ENCODE data around the gene MEGF6.

Gene MEGF6

DNA sequence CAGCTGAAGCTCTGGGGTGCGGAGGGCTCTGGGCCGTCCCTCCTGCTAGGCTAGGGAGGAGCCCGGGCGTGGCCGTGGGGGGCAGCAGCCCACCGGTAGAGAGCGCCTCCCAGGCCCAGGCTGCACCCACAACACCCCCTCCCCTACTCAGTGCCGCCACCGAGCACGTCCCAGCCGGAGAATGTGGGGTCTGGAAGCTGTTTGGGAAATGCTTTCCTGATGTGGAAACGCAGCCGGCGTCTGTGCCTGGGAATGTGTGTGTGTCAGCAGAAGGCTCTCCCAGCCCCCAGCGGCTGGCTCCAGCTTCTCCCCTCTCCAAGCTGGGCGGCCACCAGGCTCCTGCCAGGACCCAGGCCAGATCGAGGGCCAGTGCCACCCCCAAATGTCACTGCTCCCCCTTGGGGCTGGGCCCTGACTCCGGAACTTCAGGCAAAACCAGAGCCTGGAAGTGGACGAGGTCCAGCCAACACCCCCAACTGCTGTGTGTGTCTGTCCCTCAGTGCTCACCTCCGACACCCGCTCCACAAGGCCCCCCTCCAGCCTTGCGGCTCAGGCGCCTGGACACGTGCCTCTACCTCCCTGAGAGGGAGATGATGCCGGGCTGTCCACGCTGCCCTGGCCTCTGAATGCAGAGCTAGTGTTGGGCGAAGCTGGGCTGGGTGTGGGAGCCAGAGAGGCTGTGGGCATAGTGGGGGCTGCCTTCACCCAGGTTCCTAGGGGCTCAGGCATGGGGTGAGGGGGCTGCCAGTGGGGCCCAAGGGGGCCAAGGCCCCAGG lies 74.7 kb downstream of the MEGF6 start:
- DNase-seq (ENCODE audit: low spot score), result no peak

DNA sequence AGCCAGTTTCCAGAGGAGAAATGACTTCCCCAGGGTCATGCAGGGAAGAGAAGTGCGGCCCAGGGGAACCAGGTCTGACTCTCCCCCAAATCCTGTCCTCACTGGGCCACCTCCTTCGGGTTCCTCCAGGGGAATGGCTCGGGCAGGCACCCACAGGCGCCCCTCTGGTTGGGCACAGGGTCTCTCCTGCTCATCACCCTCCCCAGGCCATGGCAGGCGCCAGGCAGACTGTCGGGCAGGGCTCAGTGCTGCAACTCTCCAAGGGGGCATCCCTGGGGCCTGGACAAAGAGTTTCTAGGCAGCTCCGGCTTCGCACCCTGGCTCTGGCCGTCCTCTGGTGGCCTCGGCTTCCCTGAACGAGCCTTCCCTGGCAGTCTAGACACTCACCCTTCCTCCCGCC lies 75.6 kb downstream of the MEGF6 start:
- DNase-seq (ENCODE audit: low spot score), result no peak

DNA sequence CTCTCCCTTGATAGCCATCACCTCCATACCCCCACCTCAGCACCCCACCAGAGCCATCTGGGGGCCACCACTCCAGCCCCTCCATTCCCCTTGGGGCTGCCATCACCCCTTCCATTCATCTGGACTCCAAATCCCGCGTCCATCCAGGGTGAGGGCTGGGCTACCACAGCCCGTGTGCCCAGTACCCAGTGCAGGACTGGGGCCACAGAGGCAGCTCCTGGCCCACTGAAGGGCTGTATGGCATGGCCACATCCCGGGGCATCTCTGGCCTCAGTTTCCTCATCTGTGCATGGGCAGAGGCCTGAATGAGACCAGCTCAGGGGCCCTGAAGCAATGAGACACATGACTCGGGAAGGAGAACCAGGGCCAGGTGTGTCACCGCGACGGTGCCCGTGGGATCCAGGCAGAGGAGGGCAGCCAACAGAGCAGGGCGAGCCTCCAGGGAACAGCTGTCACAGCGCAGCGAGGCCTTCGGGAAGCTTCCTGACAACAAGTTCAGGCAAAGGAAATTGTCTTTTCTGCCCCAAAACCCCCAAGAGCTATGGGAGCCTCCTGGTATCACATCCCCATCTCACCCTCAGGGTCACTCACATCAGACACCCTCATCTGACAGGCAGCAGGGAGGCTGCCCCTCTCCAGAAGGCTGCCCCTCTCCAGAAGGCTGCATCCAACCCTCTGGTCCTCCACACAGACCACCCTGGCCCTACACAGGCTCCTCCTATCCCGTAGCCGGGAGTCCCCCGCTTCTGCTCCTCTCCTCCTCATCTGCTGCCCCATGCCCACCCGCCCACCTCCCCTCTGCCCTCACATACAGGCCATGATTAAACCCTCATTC lies 76.3 kb downstream of the MEGF6 start:
- DNase-seq (ENCODE audit: low spot score), result no peak

- DNase-seq (ENCODE audit: low spot score), result no peak
Observed at GRCh38 chr1:3533067-3534048, 78.0 kb downstream of the MEGF6 start.

DNA sequence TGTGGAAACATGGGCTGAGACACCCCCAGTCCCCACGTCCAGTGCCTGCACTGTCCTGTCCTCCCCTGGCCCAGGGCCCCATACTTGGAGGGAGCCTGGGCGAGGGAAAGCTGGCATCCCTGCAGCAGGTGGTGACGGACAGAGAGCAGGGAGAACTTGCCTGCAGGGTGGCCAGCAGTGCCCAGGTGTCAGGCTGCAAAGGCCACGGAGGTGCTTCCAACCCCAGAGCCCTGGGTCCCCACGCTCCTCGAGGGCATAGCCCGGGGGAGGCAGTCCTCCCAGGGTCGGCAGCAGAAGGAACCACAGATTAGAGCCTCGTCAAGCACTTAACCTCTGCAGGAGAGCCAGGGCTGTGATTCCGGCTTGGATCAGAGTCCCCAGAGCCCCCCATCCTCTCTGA lies 79.4 kb downstream of the MEGF6 start:
- no peak for DNase-seq (ENCODE audit: low spot score)

DNA sequence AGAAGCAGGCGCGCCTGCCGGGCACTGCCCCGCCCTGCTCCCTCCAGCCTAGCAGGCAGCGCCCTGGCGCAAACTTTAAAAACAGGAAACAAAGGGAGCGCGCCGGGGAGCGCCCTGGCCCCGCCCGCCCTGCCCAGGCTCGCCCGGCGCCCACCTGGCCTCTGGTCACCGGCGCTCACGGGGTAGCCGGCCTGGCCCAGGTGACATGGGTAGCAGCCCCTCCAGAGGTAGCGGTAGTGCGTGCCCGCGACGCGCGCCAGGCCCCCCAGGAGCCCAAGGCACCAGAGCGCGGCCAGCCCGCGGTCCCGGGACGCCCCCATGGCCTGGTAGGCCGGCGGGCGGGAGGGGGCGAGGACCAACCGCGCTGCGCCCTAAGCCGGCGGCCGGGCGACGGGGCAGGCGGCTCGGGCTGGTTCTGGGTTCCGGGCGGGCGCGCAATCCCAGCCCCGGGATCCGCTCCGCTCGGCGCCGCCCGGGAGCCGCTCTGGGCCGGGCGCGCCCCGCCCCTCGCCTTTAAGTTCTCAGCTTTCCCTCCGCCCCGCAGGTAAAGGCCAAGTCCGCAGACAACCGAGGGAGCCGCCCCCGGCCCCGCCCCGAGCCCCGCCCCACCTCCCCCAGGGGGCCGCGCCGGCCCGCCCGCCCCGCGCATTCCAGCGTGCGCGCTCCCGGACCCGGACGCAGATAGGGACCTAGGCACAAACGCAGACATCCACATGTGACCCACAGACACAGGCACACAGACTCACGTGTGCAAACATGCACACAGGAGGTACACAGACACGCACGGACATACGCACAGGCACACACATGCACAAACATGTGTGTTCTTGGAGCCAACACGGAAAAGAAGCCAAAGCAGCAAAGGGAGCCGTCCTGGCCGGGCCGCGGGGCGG lies 80.1 kb downstream of the MEGF6 start:
- DNase-seq (ENCODE audit: low spot score), result no peak

DNA sequence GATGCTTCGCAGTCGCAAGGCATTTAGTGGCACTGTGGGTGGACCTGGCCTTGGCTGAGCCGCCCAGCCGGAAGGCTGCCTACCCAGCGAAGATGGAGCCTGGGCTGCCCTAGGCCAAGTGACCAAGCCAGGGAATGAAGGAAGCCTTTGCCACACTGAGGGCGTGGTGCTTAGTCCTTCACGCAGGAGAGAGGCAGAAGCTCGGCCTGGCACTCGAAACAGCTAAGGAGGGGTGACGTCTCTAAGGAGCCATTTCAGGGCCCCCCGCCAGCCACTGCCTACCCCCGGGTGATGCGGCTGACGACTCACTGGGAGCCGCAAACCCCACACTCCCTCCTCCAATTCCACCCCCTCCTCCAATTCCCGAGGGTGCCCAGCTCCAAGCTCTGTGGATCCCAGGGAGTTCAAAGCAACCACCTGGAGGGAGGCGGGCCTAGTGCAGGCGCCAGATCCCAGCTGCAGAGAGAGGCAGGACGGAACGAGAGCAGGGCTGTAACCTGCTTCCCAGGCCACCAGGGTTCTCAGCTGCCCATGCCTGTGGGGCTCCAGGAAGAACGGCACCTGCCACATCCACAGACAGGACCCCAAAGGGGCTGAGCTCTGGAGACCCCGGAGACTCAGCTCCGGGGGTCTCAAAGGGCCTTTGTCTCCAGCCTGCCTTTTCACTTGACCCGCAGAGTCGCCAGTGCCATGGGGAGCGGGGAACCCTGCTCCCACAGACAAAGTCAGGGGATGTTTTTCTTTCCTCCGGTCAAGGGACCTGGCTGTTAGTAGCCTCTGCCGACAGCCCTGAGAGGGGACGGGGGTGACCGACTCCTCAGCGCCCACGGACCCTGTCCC lies 81.0 kb downstream of the MEGF6 start:
- DNase-seq (ENCODE audit: low spot score), result no peak

DNA sequence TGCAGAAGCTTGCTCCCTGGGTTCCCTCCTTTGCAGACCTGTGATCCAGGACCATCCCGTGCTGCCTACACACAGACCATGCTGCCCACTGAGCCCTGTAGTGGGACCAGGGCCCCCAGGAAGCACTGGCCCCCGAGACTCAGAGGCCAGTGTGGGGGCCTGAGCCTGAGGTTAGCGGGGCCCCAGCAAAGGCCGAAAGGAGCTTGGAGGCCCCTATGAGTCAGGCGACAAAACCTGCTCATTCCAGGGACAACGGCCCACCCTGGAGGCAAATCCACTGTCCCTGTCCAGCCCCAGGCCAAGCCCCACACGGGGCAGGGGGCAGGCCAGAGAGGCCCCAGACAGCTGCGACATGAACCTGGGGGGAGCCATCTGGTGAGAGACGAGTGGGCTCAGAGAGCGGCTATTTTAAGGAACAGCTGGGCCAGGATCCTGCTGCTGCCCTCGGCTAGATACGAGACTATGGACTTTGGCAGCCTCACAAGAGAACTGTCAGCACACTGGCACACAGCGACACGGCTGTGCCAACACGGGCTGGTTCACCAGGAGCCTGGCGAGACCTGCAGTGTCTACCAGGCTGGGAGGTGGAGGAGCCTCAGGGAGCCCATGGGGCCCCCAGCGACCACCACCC lies 82.1 kb downstream of the MEGF6 start:
- no peak for DNase-seq (ENCODE audit: low spot score)

DNA sequence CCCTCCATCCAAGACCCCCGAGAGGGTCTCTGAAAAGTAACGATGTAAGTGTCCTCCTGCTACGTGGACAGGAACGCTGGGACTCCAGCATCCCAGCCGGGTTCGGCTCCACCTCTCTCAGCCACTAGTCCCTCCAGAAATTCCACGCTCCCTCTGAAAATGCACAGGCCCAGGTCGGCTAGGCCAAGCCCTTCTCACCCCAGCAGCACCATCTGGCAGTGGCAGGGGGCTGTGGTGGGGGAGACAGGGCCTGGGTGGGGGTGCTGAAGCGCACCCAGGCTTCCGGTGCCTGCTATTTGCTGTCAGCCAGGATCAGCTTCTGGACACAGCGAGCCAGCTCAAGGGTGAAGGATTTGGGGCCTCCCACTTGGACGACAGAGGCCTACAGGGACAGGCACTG lies 83.5 kb downstream of the MEGF6 start:
- DNase-seq (ENCODE audit: low spot score), result no peak

DNA sequence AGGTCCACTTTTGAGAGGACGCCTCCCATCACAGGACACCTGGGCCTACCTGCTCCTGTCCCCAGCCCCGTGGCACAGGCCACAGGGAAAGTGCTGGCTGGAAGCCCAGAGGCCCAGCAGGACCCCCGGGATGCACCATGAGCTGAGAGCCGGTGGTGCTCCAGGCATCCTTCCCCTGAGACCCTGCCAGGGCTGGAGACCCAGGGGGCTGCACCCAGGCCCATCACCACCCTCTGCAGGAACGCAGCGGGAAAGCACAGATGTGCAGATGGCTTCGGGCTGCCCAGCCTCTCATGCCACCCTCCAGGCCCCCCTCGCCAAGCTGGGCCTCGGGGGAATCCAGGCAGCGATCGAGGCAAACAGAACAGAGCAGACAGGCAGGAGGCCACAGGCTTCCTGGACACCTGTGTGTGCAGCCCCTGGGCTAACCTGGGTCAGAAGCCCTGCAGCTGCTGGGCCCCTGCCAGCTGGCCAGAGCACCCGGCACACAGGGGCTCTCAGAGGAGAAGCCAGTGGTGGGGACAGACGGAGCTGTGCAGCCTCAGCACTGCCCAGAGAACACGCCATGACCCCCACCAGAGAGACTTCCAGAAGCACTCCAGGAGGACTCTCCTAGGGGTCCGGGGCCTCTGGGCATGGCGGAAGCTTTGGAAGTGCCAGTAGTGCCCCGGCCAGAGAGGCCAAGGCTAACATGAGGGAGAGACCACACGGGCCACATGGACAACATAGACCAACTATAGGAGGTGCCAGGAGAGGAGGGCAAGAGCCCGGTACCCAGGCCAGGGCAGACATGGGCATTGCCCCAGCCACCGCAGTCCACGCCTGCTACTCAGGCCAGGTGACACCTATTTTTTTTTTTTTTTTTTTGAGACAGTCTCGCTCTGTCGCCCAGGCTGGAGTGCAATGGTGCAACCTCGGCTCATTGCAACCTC lies 85.5 kb downstream of the MEGF6 start:
- DNase-seq (ENCODE audit: low spot score), result no peak

DNA sequence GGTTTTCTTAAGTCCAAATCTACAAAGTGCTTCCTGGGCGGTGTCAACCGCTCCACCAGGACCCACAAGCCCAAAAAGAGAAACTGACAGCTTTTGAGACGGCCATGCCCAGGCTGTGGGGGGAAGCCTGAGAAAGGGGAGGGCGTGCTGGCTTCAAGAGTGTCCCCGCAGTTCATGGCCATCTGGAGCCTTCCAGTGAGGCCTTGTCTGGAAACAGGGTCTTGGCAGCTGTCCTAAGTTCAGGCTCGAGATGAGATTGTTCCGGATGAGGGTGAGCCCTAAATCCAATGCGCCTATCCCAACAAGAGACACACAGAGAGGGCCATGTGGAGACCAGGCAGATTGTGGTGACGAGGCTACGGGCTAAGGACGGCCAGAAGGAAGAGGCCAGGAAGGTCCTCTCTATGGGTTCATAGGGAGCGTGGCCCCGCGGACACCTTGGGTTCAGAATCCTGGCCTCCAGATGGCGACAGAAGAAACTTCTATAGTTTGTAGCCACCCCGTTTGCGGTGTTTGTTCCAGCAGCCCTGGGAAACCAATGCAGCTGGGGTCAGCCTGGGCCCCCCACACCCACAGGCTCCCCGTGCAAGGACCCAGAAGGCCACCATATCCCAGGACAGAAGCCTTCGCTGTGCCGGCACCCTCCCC lies 86.6 kb downstream of the MEGF6 start:
- no peak for DNase-seq (ENCODE audit: low spot score)

GRCh38 chr1:3523980-3524379 lies 87.3 kb downstream of the MEGF6 start:
- no peak for DNase-seq (ENCODE audit: low spot score)

- no peak for DNase-seq (ENCODE audit: low spot score)
Observed at GRCh38 chr1:3522564-3523265, 88.6 kb downstream of the MEGF6 start.

DNA sequence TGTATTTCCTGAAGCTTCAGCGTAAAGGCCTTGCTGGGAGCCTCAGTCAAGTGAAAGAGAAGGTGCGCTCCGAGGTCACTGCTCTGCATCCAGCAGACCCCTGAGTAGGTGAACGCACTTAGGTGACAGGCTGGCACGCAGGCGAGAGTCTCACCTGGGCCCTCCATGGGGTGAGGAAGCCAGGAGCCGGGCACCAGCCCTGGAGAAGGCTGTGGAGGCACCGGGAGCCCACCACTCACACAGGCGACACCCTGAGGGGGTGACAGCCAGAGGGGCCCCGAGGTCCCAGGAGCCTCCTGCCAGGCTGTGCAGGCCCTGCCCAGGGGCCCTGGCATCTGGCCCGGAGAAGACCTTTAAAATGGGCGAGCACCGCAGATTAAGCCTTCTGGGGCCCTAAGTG lies 89.2 kb downstream of the MEGF6 start:
- no peak for DNase-seq (ENCODE audit: low spot score)

- DNase-seq (ENCODE audit: low spot score), result no peak
Observed at GRCh38 chr1:3521426-3521825, 89.9 kb downstream of the MEGF6 start.

DNA sequence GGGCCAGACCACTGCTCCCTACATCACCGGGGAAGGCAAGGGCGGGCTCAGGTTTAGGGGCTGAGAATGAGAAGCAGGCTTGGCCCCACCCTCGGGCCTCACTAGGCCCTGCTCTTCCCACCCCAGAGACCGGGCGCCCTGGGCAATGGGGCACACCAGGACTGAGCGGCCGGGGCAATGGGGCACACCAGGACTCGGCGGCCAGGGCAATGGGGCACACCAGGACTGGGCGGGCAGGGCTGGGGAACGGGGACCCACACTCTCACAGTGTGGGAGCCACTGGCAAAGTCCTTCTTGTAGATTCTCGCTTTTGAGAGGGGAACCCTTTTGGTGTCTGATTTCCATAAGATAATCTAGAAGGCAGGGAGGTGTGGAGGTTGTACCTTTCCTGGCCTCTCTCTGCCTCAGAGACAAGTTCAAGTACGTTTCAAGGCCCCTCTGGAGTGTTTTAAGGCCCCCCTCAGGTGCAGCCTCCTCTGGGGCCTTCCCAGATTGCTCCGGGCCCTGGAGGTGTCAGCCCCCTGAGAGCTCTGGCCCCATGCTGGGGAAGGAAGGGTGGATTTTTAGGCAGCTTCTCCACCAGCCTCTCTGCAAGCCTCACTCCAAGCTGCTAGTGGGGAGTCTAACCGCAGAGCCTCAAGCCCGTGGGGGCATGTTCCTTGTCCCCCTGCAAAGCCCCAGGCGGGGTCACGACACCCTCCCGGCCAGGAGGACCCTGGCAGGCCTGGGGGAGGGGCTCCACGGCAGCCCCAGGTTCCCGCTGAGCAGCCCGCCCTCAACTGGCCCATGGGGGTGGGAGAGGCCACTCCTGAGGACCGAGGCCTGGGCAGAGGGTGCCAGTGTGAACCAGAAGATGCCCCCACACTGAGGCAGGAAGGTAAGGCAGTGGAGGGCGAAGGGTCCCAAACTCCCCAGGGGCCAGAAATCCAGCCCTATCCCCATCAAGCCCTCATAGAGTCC lies 90.6 kb downstream of the MEGF6 start:
- DNase-seq (ENCODE audit: low spot score), result no peak
